HL-60/S4 treated with retinoic acid at 250 ng/mL for 4 days and 3 days (cell line): Measurements from ENCODE around the gene HSPB6.

Experiments used
- in situ Hi-C: fragments of 300-500 bp; cut with MboI; formaldehyde crosslinking; loops from 2 replicates; pipeline ENCODE4 v1.7.0; 2022; ENCODE audit warnings: low sequenced_read_pairs

HSPB6 gene

DNA sequence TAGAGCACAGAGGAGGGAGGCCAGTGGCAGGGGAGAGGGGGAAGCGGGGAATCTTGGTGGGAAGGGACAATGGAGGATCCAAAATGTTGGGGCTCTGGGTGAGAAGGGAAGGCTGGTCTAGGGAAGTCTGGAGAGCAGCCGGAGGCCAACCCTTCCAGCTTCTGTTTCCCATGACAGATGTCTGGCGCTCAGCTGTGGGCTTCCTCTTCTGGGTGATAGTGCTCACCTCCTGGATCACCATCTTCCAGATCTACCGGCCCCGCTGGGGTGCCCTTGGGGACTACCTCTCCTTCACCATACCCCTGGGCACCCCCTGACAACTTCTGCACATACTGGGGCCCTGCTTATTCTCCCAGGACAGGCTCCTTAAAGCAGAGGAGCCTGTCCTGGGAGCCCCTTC lies 10.3 kb downstream of the HSPB6 start:
- in situ Hi-C loops: no loop called here

- in situ Hi-C loops: no loop called here
Measured at GRCh38 chr19:35746087-35746462, 10.8 kb downstream of the HSPB6 start.

GRCh38 chr19:35745328-35746086 lies 11.3 kb downstream of the HSPB6 start, which contains the start of the genes PSENEN and U2AF1L4:
TSS of gene PSENEN (plus strand) at chr19:35745651. CDS start at chr19:35745931, 280 bp downstream.
TSS of gene U2AF1L4 (minus strand) at chr19:35745418. CDS start at chr19:35745391, 27 bp downstream.
- in situ Hi-C loops: no loop called here

DNA sequence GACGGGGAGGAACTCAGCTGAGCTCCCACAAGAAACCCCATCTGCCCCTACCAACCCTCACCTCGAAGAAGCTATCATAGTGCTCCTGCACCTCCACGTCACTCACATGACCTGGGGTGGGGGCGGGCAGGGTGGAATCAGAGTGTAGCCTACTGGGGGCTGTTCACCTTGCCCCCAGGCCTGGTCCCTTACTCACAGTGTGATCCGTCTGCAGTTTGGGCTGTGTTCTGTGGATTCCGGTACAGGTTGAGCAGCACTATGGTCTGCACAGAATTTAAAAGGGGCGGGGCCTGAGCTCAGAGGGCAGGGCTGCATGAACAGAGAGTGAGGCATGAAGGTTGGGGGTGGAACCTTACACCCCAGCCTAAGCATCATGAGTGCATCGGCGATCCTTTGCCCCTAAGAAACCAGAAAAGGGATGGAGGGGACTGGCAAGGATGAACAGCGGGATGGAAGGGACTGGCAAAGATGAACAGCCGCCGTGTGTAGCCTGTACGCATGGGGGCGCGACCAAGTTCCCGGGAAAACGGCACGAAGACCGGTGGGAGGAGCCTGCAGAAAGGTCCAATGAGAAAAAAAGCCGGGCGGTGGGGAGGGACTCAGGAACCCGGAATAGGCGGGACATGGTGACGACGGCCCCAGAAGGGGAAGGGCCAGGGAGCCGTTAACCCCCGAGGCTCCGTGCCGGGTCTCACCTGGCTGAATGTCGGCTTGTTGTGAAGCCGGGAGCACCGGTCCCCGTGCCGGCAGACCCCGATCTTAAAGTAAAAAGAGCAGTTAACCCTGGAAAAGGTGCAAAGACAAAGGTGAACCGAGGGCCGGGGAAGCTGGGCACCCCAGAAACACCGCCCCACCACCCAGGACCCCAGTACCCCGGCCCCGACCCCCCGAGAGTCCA lies 12.2 kb downstream of the HSPB6 start:
- in situ Hi-C loops: no loop called here

DNA sequence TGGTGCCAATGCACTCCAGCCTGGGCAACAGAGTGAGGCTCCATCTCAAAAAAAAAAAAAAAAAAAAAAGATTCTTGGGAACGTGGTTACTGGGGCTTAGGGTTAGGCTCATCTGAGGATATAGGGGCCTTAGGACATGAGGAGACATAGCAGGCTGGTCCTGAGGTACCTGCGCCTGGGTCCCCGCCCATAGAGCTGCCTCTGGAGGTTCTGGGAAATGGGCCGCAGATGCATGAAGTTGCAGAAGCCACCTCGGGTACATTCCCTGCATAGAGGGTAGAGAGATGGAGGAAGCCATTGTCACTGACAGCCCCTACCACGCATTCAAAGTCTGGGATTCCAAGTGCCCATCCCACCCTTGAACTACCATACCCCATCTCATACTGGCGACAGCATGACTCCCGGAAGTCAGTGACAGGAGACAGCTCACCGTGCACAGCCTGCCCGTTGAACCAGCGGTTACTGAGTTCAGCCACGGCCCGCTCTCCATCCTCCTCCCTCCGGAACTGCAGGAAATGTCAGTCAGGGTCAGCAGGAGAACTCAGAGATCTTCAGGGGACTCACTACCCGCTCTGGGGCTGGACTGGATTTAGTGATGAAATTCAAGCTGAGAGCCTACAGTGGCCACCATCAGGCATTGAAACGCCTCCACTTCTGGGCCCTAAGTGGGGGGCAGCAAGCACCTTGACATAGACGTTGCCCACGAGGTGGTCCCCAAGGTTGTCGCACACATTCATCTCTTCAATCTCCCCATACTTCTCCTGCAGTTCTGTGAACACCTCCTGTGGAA lies 13.0 kb downstream of the HSPB6 start:
- in situ Hi-C loops: no loop called here

- in situ Hi-C loops: no loop called here
Measured at GRCh38 chr19:35742121-35742724, 14.6 kb downstream of the HSPB6 start, which contains the start of gene IGFLR1. TSS of gene IGFLR1 (minus strand) at chr19:35742452. CDS start at chr19:35741180, 1,272 bp downstream.

GRCh38 chr19:35741203-35741515 lies 15.7 kb downstream of the HSPB6 start:
- in situ Hi-C loops: no loop called here

DNA sequence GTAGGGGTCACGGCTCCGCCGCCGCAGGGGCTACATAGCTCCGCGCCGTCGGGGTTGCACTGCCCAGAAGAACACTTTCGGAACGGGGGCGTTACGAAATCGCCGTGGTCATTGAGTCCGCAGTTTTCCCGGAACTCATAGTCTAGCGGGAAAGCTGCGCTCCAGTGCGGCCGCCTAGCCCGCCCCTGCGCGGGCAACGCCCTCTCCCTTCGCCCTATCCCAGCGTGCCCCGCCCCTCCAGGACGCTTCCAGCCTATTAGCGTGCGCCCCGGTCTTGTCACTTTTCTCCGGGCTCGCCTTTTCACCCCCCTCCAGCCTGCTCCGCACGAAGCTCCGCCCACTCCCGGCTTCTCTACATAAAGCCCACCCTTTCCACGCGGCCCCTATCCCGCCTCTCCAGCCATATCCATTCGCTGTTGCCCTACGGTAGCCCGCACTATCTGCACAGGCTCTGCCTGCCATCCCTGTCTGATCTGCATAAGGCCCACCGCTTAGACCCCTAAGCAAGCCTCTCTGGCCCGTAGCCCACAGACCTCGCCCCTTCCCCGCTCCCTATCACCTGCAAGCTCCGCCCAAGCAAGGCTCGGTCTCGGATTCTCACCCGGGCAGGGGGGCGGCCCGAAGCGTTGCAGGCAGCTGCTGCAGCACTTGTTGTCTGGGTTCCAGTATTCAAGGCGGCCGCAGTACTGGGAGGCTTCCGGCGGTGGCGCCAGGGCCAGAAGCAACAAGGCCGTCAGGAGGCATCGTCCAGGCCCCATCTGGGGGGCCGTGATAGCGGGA lies 16.2 kb downstream of the HSPB6 start:
- in situ Hi-C loops: no loop called here

DNA sequence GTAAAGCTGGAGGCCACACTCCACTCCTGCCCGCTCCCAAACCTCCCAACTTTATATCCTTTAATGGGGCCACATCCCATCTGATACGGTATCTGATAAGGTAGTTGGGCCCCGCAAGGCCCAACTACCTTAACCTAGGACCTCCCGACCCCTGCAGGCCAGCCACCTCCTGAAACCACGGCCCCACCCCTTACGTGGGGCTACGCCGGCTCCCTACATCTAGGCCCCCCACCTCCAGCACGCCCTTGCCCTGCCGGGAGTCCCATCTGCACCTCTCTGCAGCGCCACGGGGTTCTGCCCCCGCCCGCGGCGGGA lies 16.8 kb downstream of the HSPB6 start:
- in situ Hi-C loops: no loop called here

GRCh38 chr19:35739275-35740107 lies 17.3 kb downstream of the HSPB6 start:
- in situ Hi-C loops: no loop called here

GRCh38 chr19:35738887-35739229 lies 18.0 kb downstream of the HSPB6 start:
- in situ Hi-C loops: no loop called here

- in situ Hi-C loops: no loop called here
Measured at GRCh38 chr19:35738021-35738886, 18.6 kb downstream of the HSPB6 start.

DNA sequence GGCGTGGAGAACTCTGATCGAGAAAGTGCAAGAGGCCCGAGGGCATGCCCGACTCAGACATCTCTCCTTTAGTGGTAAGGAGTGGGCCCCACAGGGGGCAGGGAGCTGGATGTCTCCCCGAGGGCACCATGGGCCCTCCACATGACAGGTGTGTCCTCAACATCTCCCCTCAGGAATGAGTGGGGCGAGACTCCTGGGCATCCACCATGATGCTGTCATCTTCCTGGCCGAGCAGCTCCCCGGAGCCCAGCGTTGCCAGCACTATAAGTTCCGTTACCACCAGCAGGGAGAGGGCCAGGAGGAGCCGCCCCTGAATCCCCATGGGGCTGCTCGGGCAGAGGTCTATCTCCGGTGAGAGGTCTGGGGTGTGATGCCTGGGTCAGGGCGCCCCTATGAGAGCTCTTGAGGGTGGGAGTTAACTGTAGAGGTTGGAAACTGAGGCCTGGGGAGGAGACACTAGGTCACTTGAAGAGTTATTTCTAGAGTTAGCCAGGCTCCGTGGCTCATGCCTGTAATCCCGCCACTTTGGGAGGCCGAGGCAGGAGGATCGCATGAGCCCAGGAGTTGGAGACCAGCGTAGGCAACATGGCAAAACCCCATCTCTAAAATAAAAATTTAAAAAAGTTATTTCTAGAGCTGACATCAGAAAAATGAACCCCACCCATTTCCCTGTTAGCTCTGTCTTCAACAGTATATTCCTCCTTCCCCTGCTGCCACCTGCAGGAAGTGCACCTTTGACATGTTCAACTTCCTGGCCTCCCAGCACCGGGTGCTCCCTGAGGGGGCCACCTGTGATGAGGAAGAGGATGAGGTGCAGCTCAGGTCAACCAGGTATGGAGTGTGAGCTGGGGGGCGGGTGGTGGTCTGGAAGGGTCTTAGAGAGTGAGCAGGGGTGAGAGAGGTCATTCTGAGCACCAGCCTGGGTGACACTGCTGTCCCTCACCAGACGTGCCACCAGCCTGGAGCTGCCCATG lies 19.6 kb downstream of the HSPB6 start:
- in situ Hi-C loops: no loop called here

- in situ Hi-C loops: no loop called here
Measured at GRCh38 chr19:35734889-35735288, 21.9 kb downstream of the HSPB6 start.

- in situ Hi-C loops: no loop called here
Measured at GRCh38 chr19:35734273-35734672, 22.6 kb downstream of the HSPB6 start.

GRCh38 chr19:35733180-35734125 lies 23.4 kb downstream of the HSPB6 start:
- in situ Hi-C loops: no loop called here
